ENCODE measurements around the gene RALGAPA2.

The RALGAPA2 gene

GRCh38 chr20:20638878-20639277 lies 73.6 kb downstream of the RALGAPA2 start:
- Histone ChIP-seq H3K9me3 (ENCODE audit: control insufficient read depth in 2 of 2, low read length in 2 of 2) (no peaks in the 10 kb centered on the region), H3K36me3 (ENCODE audit: control insufficient read depth in 2 of 2, insufficient read depth in 2 of 2, low read length in 2 of 2) (peaks cover 39% of the 10 kb centered on the region in 2 donors), H3K27me3 (ENCODE audit: control insufficient read depth in 2 of 2, insufficient read depth in 2 of 2, low read length in 2 of 2) (no peaks in the 10 kb centered on the region), H3K4me3 (ENCODE audit: low read length in 2 of 2) (no peak overlapping the region), H3K9ac (ENCODE audit: low read depth in 1 of 2, low read length in 2 of 2) (no peak overlapping the region), H3K27ac (ENCODE audit: low read depth in 2 of 2, low read length in 2 of 2) (no peak overlapping the region), H3K4me1 (ENCODE audit: control insufficient read depth in 2 of 2, insufficient read depth in 2 of 2, low read length in 2 of 2) (no peaks in the 10 kb centered on the region)

GRCh38 chr20:20637998-20638725 lies 74.3 kb downstream of the RALGAPA2 start:
- no peak overlapping the region for H3K9ac ChIP-seq (ENCODE audit: low read depth in 1 of 2, low read length in 2 of 2)
- H3K36me3 ChIP-seq (ENCODE audit: control insufficient read depth in 2 of 2, insufficient read depth in 2 of 2, low read length in 2 of 2), result peaks cover 39 to 41% of the 10 kb centered on the region in 2 donors
- H3K27ac ChIP-seq (ENCODE audit: low read depth in 2 of 2, low read length in 2 of 2), result no peak overlapping the region
- no peaks in the 10 kb centered on the region for H3K9me3 ChIP-seq (ENCODE audit: control insufficient read depth in 2 of 2, low read length in 2 of 2)
- no peaks in the 10 kb centered on the region for H3K4me1 ChIP-seq (ENCODE audit: control insufficient read depth in 2 of 2, insufficient read depth in 2 of 2, low read length in 2 of 2)
- no peak overlapping the region for H3K4me3 ChIP-seq (ENCODE audit: low read length in 2 of 2)
- no peaks in the 10 kb centered on the region for H3K27me3 ChIP-seq (ENCODE audit: control insufficient read depth in 2 of 2, insufficient read depth in 2 of 2, low read length in 2 of 2)

- H3K27ac ChIP-seq (ENCODE audit: low read depth in 2 of 2, low read length in 2 of 2), result no peak overlapping the region
- no peak overlapping the region for H3K9ac ChIP-seq (ENCODE audit: low read depth in 1 of 2, low read length in 2 of 2)
- no peaks in the 10 kb centered on the region for H3K27me3 ChIP-seq (ENCODE audit: control insufficient read depth in 2 of 2, insufficient read depth in 2 of 2, low read length in 2 of 2)
- H3K4me3 ChIP-seq (ENCODE audit: low read length in 2 of 2), result no peak overlapping the region
- peaks cover 46 to 48% of the 10 kb centered on the region in 2 donors for H3K36me3 ChIP-seq (ENCODE audit: control insufficient read depth in 2 of 2, insufficient read depth in 2 of 2, low read length in 2 of 2)
- no peaks in the 10 kb centered on the region for H3K9me3 ChIP-seq (ENCODE audit: control insufficient read depth in 2 of 2, low read length in 2 of 2)
- no peaks in the 10 kb centered on the region for H3K4me1 ChIP-seq (ENCODE audit: control insufficient read depth in 2 of 2, insufficient read depth in 2 of 2, low read length in 2 of 2)
Measured at GRCh38 chr20:20635006-20635405, 77.4 kb downstream of the RALGAPA2 start.

GRCh38 chr20:20632644-20633043 lies 79.8 kb downstream of the RALGAPA2 start:
- H3K36me3 ChIP-seq (ENCODE audit: control insufficient read depth in 2 of 2, insufficient read depth in 2 of 2, low read length in 2 of 2), result peaks cover 46 to 50% of the 10 kb centered on the region in 2 donors
- no peaks in the 10 kb centered on the region for H3K4me1 ChIP-seq (ENCODE audit: control insufficient read depth in 2 of 2, insufficient read depth in 2 of 2, low read length in 2 of 2)
- no peak overlapping the region for H3K9ac ChIP-seq (ENCODE audit: low read depth in 1 of 2, low read length in 2 of 2)
- no peaks in the 10 kb centered on the region for H3K27me3 ChIP-seq (ENCODE audit: control insufficient read depth in 2 of 2, insufficient read depth in 2 of 2, low read length in 2 of 2)
- H3K9me3 ChIP-seq (ENCODE audit: control insufficient read depth in 2 of 2, low read length in 2 of 2), result no peaks in the 10 kb centered on the region
- no peak overlapping the region for H3K4me3 ChIP-seq (ENCODE audit: low read length in 2 of 2)
- no peak overlapping the region for H3K27ac ChIP-seq (ENCODE audit: low read depth in 2 of 2, low read length in 2 of 2)

DNA sequence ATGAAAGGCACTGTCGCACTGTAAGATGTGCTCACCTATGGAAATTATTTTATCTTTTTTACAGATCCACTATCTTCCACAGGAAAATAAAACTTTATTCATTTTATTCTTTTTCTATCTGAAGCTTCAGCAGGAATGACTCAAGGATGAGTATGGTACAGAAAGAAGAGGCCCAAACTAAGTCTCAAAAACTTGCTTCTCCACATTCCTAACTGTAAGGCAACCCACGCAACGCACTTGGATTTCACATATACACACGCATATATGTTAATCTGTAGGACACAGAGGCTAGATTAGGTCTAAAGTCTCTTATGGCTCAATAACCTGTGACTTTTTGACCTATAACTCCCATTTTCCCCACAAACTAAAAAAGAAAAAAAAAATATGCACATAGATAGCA lies 81.9 kb downstream of the RALGAPA2 start:
- no peaks in the 10 kb centered on the region for H3K4me1 ChIP-seq (ENCODE audit: control insufficient read depth in 2 of 2, insufficient read depth in 2 of 2, low read length in 2 of 2)
- H3K4me3 ChIP-seq (ENCODE audit: low read length in 2 of 2), result no peak overlapping the region
- H3K9me3 ChIP-seq (ENCODE audit: control insufficient read depth in 2 of 2, low read length in 2 of 2), result no peaks in the 10 kb centered on the region
- H3K36me3 ChIP-seq (ENCODE audit: control insufficient read depth in 2 of 2, insufficient read depth in 2 of 2, low read length in 2 of 2), result peaks cover 53 to 54% of the 10 kb centered on the region in 2 donors
- no peak overlapping the region for H3K9ac ChIP-seq (ENCODE audit: low read depth in 1 of 2, low read length in 2 of 2)
- no peaks in the 10 kb centered on the region for H3K27me3 ChIP-seq (ENCODE audit: control insufficient read depth in 2 of 2, insufficient read depth in 2 of 2, low read length in 2 of 2)
- no peak overlapping the region for H3K27ac ChIP-seq (ENCODE audit: low read depth in 2 of 2, low read length in 2 of 2)

DNA sequence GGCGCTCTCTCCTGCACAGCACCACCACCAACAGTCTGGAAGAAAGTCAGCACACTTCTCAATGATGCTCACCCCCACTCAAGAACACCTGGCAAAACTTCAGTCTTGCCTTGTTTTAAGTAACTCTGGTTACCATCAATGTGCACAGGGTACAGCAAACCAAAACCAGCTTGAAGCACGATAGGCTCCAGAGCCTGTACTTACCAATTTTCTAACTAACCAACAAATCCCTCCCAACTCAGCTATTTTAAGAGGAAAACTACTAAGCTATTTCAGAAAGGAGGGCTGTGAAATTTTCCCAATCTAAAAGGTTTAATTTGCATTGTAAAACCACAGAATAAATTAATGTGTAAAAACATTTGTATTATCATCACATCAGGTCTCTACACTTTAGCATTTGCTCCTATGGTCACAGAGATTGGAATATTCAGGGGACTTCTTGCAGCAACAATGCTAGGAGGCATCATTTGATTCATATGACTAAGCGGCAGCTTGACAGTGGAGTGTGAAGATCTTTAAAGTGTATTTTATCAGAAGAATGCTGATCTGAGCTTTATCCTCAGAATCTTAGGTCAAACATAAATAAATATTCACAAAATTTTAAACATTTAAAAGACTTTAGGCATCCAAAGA lies 82.8 kb downstream of the RALGAPA2 start:
- H3K27me3 ChIP-seq (ENCODE audit: control insufficient read depth in 2 of 2, insufficient read depth in 2 of 2, low read length in 2 of 2), result no peaks in the 10 kb centered on the region
- no peak overlapping the region for H3K4me3 ChIP-seq (ENCODE audit: low read length in 2 of 2)
- peaks cover 45 to 47% of the 10 kb centered on the region in 2 donors for H3K36me3 ChIP-seq (ENCODE audit: control insufficient read depth in 2 of 2, insufficient read depth in 2 of 2, low read length in 2 of 2)
- H3K4me1 ChIP-seq (ENCODE audit: control insufficient read depth in 2 of 2, insufficient read depth in 2 of 2, low read length in 2 of 2), result no peaks in the 10 kb centered on the region
- no peaks in the 10 kb centered on the region for H3K9me3 ChIP-seq (ENCODE audit: control insufficient read depth in 2 of 2, low read length in 2 of 2)
- no peak overlapping the region for H3K27ac ChIP-seq (ENCODE audit: low read depth in 2 of 2, low read length in 2 of 2)
- no peak overlapping the region for H3K9ac ChIP-seq (ENCODE audit: low read depth in 1 of 2, low read length in 2 of 2)

GRCh38 chr20:20628314-20628713 lies 84.1 kb downstream of the RALGAPA2 start:
- H3K4me3 ChIP-seq (ENCODE audit: low read length in 2 of 2), result no peak overlapping the region
- no peaks in the 10 kb centered on the region for H3K4me1 ChIP-seq (ENCODE audit: control insufficient read depth in 2 of 2, insufficient read depth in 2 of 2, low read length in 2 of 2)
- H3K27me3 ChIP-seq (ENCODE audit: control insufficient read depth in 2 of 2, insufficient read depth in 2 of 2, low read length in 2 of 2), result no peaks in the 10 kb centered on the region
- H3K9me3 ChIP-seq (ENCODE audit: control insufficient read depth in 2 of 2, low read length in 2 of 2), result no peaks in the 10 kb centered on the region
- peaks cover 38 to 41% of the 10 kb centered on the region in 2 donors for H3K36me3 ChIP-seq (ENCODE audit: control insufficient read depth in 2 of 2, insufficient read depth in 2 of 2, low read length in 2 of 2)
- H3K27ac ChIP-seq (ENCODE audit: low read depth in 2 of 2, low read length in 2 of 2), result no peak overlapping the region
- H3K9ac ChIP-seq (ENCODE audit: low read depth in 1 of 2, low read length in 2 of 2), result no peak overlapping the region

- H3K9ac ChIP-seq (ENCODE audit: low read depth in 1 of 2, low read length in 2 of 2), result no peak overlapping the region
- H3K4me3 ChIP-seq (ENCODE audit: low read length in 2 of 2), result no peak overlapping the region
- no peak overlapping the region for H3K27ac ChIP-seq (ENCODE audit: low read depth in 2 of 2, low read length in 2 of 2)
- H3K4me1 ChIP-seq (ENCODE audit: control insufficient read depth in 2 of 2, insufficient read depth in 2 of 2, low read length in 2 of 2), result no peaks in the 10 kb centered on the region
- H3K27me3 ChIP-seq (ENCODE audit: control insufficient read depth in 2 of 2, insufficient read depth in 2 of 2, low read length in 2 of 2), result no peaks in the 10 kb centered on the region
- peaks cover 38 to 41% of the 10 kb centered on the region in 2 donors for H3K36me3 ChIP-seq (ENCODE audit: control insufficient read depth in 2 of 2, insufficient read depth in 2 of 2, low read length in 2 of 2)
- H3K9me3 ChIP-seq (ENCODE audit: control insufficient read depth in 2 of 2, low read length in 2 of 2), result no peaks in the 10 kb centered on the region
Measured at GRCh38 chr20:20627471-20627870, 85.0 kb downstream of the RALGAPA2 start.

DNA sequence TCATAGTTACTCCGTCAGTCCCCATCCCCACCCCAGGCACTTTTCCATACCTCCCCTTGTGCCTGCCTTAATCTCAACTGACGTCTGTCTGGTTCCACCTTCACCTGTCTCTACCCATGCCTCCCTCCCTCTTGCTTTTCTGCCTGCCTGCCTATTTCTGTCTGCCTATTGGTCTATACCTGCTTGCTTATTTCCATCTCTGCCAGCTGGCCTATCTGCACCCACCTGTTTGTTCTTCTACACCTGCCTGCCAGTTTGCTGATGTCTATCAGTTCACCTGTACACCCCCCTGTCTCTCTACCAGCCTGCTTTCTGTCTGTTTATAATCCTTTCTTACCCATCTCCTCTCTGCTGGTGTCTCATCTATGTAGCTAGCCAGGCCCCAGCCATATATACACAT lies 87.5 kb downstream of the RALGAPA2 start:
- no peaks in the 10 kb centered on the region for H3K9me3 ChIP-seq (ENCODE audit: control insufficient read depth in 2 of 2, low read length in 2 of 2)
- no peak overlapping the region for H3K4me3 ChIP-seq (ENCODE audit: low read length in 2 of 2)
- no peaks in the 10 kb centered on the region for H3K27me3 ChIP-seq (ENCODE audit: control insufficient read depth in 2 of 2, insufficient read depth in 2 of 2, low read length in 2 of 2)
- H3K36me3 ChIP-seq (ENCODE audit: control insufficient read depth in 2 of 2, insufficient read depth in 2 of 2, low read length in 2 of 2), result peaks cover 34 to 38% of the 10 kb centered on the region in 2 donors
- H3K4me1 ChIP-seq (ENCODE audit: control insufficient read depth in 2 of 2, insufficient read depth in 2 of 2, low read length in 2 of 2), result no peaks in the 10 kb centered on the region
- H3K27ac ChIP-seq (ENCODE audit: low read depth in 2 of 2, low read length in 2 of 2), result no peak overlapping the region
- H3K9ac ChIP-seq (ENCODE audit: low read depth in 1 of 2, low read length in 2 of 2), result no peak overlapping the region

- Histone ChIP-seq H3K36me3 (ENCODE audit: control insufficient read depth in 2 of 2, insufficient read depth in 2 of 2, low read length in 2 of 2) (peaks cover 16 to 26% of the 10 kb centered on the region in 2 donors), H3K27me3 (ENCODE audit: control insufficient read depth in 2 of 2, insufficient read depth in 2 of 2, low read length in 2 of 2) (no peaks in the 10 kb centered on the region), H3K27ac (ENCODE audit: low read depth in 2 of 2, low read length in 2 of 2) (no peak overlapping the region), H3K9ac (ENCODE audit: low read depth in 1 of 2, low read length in 2 of 2) (no peak overlapping the region), H3K9me3 (ENCODE audit: control insufficient read depth in 2 of 2, low read length in 2 of 2) (no peaks in the 10 kb centered on the region), H3K4me1 (ENCODE audit: control insufficient read depth in 2 of 2, insufficient read depth in 2 of 2, low read length in 2 of 2) (no peaks in the 10 kb centered on the region), H3K4me3 (ENCODE audit: low read length in 2 of 2) (no peak overlapping the region)
Measured at GRCh38 chr20:20621195-20621594, 91.2 kb downstream of the RALGAPA2 start.
